Hematopoietic multipotent progenitor cell treated with erythropoietin and hydrocortisone succinate and interleukin-3 and kit ligand, for 8 days (in vitro differentiated cells): ENCODE data around the gene MAPKAPK3.

Source experiments
- DNase-seq: peaks from one replicate; pipeline ENCODE4 v3.0.0-alpha.2; 2015

Gene MAPKAPK3

DNA sequence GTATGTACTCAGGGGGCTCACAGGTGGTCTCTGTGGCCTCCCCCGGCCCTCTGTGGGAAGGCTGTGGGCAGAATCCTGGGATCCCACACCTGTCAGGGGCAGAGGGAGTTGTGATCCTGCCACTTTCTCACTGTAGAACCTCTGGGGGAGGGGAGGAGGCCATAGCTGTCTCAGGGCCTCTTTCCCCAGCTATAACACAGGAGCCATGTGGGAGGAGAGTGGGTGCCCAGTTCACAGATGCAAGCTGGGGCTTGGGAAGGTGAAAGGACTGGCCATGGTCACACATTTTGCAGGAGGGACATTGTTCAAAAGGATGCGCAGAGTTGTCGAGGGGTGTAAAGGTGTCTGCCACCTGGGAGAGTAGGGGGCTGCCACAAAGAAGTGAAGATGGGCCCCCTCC, 11.7 kb downstream of the MAPKAPK3 start:
- no peak for DNase-seq

GRCh38 chr3:50630394-50630793, 13.4 kb downstream of the MAPKAPK3 start:
- no peak for DNase-seq

DNA sequence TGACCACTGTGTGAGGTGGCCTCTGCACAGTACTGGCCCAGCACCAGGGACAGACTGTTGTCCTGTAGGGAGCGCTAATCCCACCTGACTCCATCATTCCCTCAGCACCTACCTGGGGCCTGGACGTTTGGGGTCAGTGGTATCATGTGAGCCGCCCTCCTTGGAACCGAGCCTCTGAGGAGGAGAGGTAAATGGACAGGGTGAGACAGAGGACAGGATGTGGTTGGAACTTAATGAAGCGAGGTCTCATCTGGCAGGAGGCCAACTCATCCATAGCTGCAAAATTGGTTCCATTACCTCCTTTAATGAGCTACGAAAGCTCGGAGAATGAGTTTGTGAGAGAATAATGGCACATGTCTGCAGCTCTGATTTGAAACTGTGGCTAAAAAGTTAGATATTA, 13.9 kb downstream of the MAPKAPK3 start:
- no peak for DNase-seq

- DNase-seq, result peak; percentile 45
These were observed 15.5 kb downstream of the MAPKAPK3 start for GRCh38 chr3:50632450-50632849.

GRCh38 chr3:50633230-50633790, 16.4 kb downstream of the MAPKAPK3 start:
- no peak for DNase-seq

GRCh38 chr3:50635066-50635465, 18.1 kb downstream of the MAPKAPK3 start:
- DNase-seq, result no peak

GRCh38 chr3:50637011-50637410, 20.1 kb downstream of the MAPKAPK3 start:
- no peak for DNase-seq

DNA sequence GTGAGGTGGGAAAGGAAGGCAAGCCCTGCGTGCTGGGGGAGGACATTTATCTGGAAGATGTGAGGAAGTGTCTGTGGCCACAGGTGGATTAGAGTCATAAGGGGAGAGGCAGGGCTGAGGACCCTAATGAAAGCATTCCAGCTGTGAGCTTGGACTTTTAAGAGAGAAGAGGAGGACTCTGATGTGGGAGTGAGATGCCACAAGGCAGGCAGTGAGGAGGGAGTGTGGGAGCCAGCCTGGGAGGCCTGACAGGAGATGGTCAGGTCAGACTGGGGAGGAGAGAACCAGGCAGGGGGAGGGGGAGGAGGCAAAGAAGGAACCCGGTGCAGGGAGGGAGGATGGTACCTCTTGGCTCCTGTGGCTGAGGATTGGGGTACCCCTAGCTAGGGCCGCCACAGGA, 21.0 kb downstream of the MAPKAPK3 start:
- DNase-seq, result no peak

DNA sequence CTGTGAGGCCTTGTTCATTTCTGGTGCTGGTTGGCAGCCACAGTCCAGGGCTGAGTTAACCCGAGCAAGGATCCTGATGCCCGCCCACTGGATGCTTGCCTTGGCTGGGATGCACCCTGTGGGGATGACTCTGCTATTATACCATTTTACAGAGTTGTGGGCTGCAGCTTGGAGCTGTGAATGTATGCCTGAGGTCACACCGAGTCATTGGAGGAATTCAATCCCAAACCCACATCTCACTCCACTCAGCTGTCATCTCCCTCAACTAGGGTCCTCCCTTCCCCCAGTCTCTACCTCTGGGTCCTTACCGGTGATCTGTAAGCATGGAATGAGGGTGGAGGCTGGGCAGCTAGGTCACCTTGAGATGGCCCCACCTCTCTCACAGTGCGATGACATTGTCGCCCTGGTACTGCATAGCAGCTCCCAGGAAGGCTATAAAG, 22.1 kb downstream of the MAPKAPK3 start:
- no peak for DNase-seq

GRCh38 chr3:50642382-50642781, 25.4 kb downstream of the MAPKAPK3 start:
- no peak for DNase-seq

DNA sequence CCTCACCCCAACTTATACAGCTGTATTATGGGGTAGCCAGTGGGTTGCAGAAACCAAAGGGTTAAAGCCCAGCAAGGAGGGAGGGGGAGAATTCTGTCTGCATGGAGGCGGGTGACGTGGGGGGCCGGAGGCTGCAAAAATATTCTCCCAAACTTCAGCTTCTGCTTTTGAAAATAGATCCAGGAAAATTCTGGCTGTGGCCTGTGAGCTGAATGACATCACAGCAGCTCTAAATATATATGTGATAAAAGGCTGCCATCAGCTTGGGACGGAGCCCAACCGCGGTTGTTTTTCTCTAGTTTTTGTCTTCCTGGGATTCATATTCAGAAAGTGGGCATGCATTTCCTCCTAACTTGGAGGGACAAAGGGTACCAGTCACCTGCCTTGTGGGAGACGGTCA, 27.6 kb downstream of the MAPKAPK3 start:
- DNase-seq, result no peak

DNA sequence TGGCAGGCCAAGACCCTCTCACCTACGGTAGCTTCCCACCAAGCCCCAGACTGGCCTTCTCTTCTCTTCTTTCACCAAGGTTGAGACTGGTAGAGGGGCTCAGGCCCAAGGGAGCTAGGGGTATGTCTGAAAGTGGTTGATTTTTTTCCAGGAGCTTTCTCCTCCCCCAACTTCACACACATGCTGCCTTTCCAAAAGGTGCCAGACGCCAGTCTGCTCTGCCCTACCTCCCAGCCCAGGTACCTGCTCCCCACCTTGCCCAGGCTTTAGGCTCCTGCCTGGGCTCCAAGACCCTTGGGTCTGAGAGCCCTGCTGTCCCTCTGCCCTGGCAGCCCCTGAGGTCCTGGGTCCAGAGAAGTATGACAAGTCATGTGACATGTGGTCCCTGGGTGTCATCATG, 28.4 kb downstream of the MAPKAPK3 start:
- DNase-seq, result no peak

- no peak for DNase-seq
These were observed 31.4 kb downstream of the MAPKAPK3 start for GRCh38 chr3:50648313-50648712.

GRCh38 chr3:50648944-50649343, 32.0 kb downstream of the MAPKAPK3 start:
- no peak for DNase-seq

- DNase-seq, result no peak
These were observed 32.5 kb downstream of the MAPKAPK3 start for GRCh38 chr3:50649451-50649931.

- DNase-seq, result no peak
These were observed 33.1 kb downstream of the MAPKAPK3 start for GRCh38 chr3:50650018-50650417.

- no peak for DNase-seq
These were observed 34.5 kb downstream of the MAPKAPK3 start for GRCh38 chr3:50651445-50651844.

DNA sequence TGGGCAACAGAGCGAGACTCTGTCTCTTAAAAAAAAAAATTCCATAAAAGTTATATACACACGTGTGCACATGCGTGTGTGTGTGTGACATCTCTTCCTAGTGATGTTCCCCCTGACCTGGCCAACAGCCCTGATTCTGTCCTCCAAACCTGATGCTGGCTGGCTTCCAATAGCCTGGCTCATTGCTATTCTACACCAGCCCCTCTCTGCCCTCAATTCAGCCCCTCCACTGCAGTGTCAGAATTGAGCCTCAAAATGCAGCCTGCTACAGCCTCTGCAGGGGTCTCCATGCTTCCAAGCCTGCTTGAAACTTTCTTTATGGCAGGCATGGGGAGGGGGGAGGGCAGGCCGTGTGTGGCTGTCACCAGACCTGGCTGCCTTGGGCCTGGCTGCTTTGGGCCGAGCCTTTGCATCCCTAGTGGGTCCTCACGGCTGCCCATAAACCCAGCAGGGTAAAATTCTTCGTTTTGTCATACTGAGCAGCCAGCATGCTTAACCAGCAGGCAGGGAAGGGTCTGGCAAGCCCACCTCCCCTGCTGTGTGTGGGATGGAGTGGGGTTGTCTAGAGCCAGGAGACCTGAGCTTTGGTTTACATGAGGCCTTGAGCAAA, 35.1 kb downstream of the MAPKAPK3 start:
- DNase-seq, result no peak

- peak; percentile 68 for DNase-seq
These were observed 35.8 kb downstream of the MAPKAPK3 start for GRCh38 chr3:50652709-50653108.

DNA sequence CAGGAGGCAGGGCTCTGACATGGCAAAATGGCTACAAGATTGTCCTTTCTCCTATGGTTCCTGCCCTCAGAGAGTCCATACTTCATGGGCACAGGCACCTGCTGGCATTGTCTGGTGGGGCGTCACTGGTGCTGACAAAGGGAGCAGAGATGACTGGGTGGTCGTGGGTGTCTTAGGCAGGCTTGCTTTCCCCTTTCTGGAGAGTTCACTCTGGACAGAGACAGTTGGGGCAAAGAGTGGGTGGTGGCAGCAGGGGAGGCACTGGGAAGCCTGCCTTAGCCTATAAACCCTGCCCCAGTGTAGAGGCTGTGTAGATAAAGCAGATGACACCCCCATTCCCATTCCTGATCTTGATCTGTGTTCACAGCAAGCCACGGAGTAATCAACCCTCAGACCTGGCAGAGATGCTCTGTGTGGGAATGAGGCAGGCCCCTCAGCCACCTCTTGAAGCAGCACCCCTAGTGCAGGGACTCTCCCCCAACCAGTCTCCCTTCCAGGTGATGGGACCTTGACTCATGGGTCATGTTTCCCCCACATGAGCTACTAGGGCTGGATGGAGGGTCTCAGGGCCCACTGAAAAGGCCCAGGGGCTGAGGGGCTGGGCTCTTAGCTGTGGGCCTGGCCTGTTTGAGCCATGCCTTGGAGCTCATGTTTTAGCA, 37.1 kb downstream of the MAPKAPK3 start:
- no peak for DNase-seq

- DNase-seq, result no peak
These were observed 38.3 kb downstream of the MAPKAPK3 start for GRCh38 chr3:50655009-50655830.

DNA sequence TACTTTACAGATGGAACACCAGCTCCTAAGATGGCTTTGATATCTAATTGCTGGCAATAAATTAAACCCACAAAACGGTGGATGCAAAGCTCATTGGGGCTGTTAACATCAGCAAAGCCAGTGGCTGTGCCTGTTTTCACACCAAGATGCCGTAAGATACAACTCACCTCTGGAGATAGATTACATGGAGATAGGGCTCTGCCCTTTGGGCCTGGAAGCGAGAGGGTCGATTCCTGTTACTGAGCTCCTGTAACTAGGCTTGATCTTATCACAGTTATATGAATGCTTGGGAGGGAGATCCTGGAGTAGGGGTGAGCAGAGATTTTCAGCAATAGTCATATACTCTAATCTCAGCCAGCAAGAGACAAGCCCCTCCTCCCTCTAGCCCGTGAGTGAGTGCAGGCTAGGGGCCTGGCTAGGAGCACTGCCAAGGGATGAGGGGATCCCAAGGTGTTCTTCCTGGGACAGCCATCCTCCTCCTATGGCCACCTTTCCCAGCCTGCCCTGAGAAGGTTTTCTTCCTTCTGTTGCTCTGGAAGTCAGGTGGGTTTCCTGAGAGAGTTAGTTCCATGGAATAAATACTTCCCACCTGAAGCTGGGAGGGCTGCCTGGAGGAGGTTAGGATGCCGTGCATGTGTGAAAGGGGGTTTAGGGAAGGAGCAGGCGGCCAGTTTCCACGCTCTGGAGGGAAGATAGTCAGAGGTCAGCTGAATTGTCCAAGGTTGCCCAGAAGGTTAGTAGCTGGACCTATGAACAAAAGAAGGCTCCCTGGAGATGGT, 39.7 kb downstream of the MAPKAPK3 start:
- DNase-seq, result no peak

DNA sequence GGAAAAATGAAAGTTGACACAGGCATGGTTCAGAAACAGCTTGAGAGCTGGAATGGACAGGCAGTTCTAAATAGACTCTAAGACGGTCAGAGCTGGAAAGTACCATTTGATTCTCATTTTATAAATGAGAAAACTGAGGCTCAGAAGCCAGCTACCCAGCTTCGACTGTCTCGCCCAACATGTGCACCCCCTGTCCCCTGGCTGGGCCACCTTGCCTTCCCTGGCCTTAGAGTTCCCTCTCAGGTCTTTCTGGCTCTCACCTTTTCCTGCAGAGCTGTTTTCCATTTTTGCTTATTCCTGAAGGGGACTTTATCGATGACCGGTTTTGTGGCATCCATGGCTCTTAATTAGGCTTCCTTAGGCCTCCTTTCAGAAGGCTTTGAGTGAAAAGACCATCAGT, 40.5 kb downstream of the MAPKAPK3 start:
- DNase-seq, result no peak
